ENCODE measurements around the gene KRT4. TPM values are rescaled to one million over a fixed set of nuclear protein-coding genes. Genes with fewer than 3 reads are reported as not detected.

The KRT4 gene
- total RNA-seq, 4 donors from 2014 or later: not detected

GRCh38 chr12:52776913-52777395, 37.0 kb downstream of the KRT4 start, which contains the start of gene KRT76:
KRT76 (minus strand) TSS chr12:52777345; CDS start chr12:52777291, 54 bp downstream.
- no peak for ATAC-seq (ENCODE audit: low FRiP score)
- no peak for DNase-seq (ENCODE audit: low spot score)
- no peak for TF ChIP-seq CTCF (IDR thresholded peaks at IDR 0.05)

GRCh38 chr12:52776435-52776834, 37.5 kb downstream of the KRT4 start:
- no peak for ATAC-seq (ENCODE audit: low FRiP score)
- no peak for DNase-seq (ENCODE audit: low spot score)

GRCh38 chr12:52774629-52775250, 39.2 kb downstream of the KRT4 start:
- ATAC-seq (ENCODE audit: low FRiP score): no peak

More at GRCh38 chr12:52776435-52776834, 37.5 kb downstream of the KRT4 start:
- no peak for TF ChIP-seq CTCF (IDR thresholded peaks at IDR 0.05)

GRCh38 chr12:52772772-52773171, 41.1 kb downstream of the KRT4 start:
- no peak for ATAC-seq (ENCODE audit: low FRiP score)
- DNase-seq (ENCODE audit: low spot score): no peak
- TF ChIP-seq CTCF (IDR thresholded peaks at IDR 0.05): no peak

More at GRCh38 chr12:52774629-52775250, 39.2 kb downstream of the KRT4 start:
- TF ChIP-seq CTCF (IDR thresholded peaks at IDR 0.05): no peak
- DNase-seq (ENCODE audit: low spot score): no peak

GRCh38 chr12:52772188-52772587, 41.7 kb downstream of the KRT4 start:
- ATAC-seq (ENCODE audit: low FRiP score): no peak
- TF ChIP-seq CTCF (IDR thresholded peaks at IDR 0.05): no peak
- DNase-seq (ENCODE audit: low spot score): no peak

GRCh38 chr12:52771505-52771904, 42.4 kb downstream of the KRT4 start:
- DNase-seq (ENCODE audit: low spot score): no peak
- TF ChIP-seq CTCF (IDR thresholded peaks at IDR 0.05): no peak
- ATAC-seq (ENCODE audit: low FRiP score): no peak

- ATAC-seq (ENCODE audit: low FRiP score): no peak
- TF ChIP-seq CTCF (IDR thresholded peaks at IDR 0.05): no peak
- no peak for DNase-seq (ENCODE audit: low spot score)
These were observed 42.8 kb downstream of the KRT4 start for GRCh38 chr12:52771088-52771487.
